Caco-2 (cell line): ENCODE measurements around the gene OLR1. TPM values are rescaled to one million over a fixed set of nuclear protein-coding genes. Genes with fewer than 3 reads are reported as not detected.

ENCODE experiments used
- BruUV-seq: library from RNA; stranded (reverse); fragments of 400-500 nt; replicated peaks from 2 replicates; lab custom pipeline; 2021; lab: Mats Ljungman, UMichigan
- CTCF ChIA-PET: fragments of 300-600 bp; sonication (Branson Sonifier 250); formaldehyde crosslinking; loops from one replicate; lab custom pipeline; 2022; ENCODE audit warnings: antibody characterized with exemption; lab: Charles Lee
- POLR2A ChIA-PET: fragments of 300-600 bp; sonication (Branson Sonifier 250); formaldehyde crosslinking; loops from one replicate; lab custom pipeline; 2022; ENCODE audit warnings: antibody characterized with exemption; lab: Charles Lee
- DNase-seq, 2 experiments: peaks; one replicate each; pipeline versions ENCODE4 v3.0.0 to v3.0.0-alpha.2; 2020 to 2022
- H3K27me3 ChIP-seq: replicated peaks from 2 replicates; pipeline ENCODE4 v1.6.0; 2011; ENCODE audit warnings: low read length; ENCODE audit not compliant: control insufficient read depth, insufficient read depth
- H3K36me3 ChIP-seq: 2 replicates; pipeline ENCODE4 v1.5.1; 2011; ENCODE audit warnings: low read length; ENCODE audit not compliant: control insufficient read depth, insufficient read depth
- H3K4me1 ChIP-seq: fragments of 250-450 bp; sonication (Bioruptor Pico); 2 replicates; pipeline ENCODE4 v1.5.1; 2020; ENCODE audit warnings: mild to moderate bottlenecking
- H3K4me3 ChIP-seq: 2 replicates; pipeline ENCODE4 v1.5.1; 2011; ENCODE audit warnings: low read depth, mild to moderate bottlenecking, control low read depth, low read length
- H3K9me3 ChIP-seq: fragments of 250-450 bp; sonication (Bioruptor Pico); 2 replicates; pipeline ENCODE4 v1.5.1; 2020; ENCODE audit warnings: mild to moderate bottlenecking, moderate library complexity
- H3K27ac Mint-ChIP-seq: one replicate; pipeline ENCODE4 v1.8.0; 2022; ENCODE audit warnings: mixed read lengths; ENCODE audit not compliant: unreplicated experiment
- H3K27me3 Mint-ChIP-seq: one replicate; pipeline ENCODE4 v1.8.0; 2022; ENCODE audit warnings: mixed read lengths; ENCODE audit not compliant: insufficient read depth, unreplicated experiment
- H3K36me3 Mint-ChIP-seq: one replicate; pipeline ENCODE4 v1.8.0; 2022; ENCODE audit warnings: mild to moderate bottlenecking, mixed read lengths; ENCODE audit not compliant: insufficient read depth, unreplicated experiment
- H3K4me1 Mint-ChIP-seq: one replicate; pipeline ENCODE4 v1.8.0; 2022; ENCODE audit warnings: low read depth, mixed read lengths; ENCODE audit not compliant: unreplicated experiment
- H3K4me3 Mint-ChIP-seq: one replicate; pipeline ENCODE4 v1.8.0; 2022; ENCODE audit warnings: mild to moderate bottlenecking, moderate library complexity, mixed read lengths; ENCODE audit not compliant: unreplicated experiment
- H3K9me3 Mint-ChIP-seq: one replicate; pipeline ENCODE4 v1.8.0; 2022; ENCODE audit warnings: mixed read lengths; ENCODE audit not compliant: unreplicated experiment
- CTCF ChIP-seq, 2 experiments: fragments of 200-600 bp in 1 of 2; IDR thresholded peaks; 1 replicate in 1 of 2; 2 replicates in 1 of 2; pipeline versions ENCODE4 v1.5.1 to v1.8.0; 2011 to 2022; ENCODE audit warnings: antibody characterized with exemption in 1 of 2, control low read depth in 1 of 2, inconsistent platforms in 1 of 2, low read depth in 1 of 2, low read length in 1 of 2, mild to moderate bottlenecking in 1 of 2, moderate library complexity in 1 of 2; ENCODE audit not compliant: insufficient read depth in 1 of 2, severe bottlenecking in 1 of 2, unreplicated experiment in 1 of 2
- intact Hi-C: fragments of 100-400 bp; cut with micrococcal nuclease; formaldehyde crosslinking; loops from one replicate; pipeline ENCODE4 v1.10.0; 2022; ENCODE audit not compliant: unreplicated experiment
- total RNA-seq: library from RNA; stranded (reverse); gene quantifications from 2 replicates; pipeline ENCODE4 v1.2.3, GENCODE V29; 2022

Gene OLR1
- total RNA-seq, 1 experiment from 2014 or later: 183 TPM

GRCh38 chr12:10179776-10180181 is 7.8 kb upstream of the OLR1 start:
- H3K4me1 ChIP-seq: peaks cover 81% of the 10 kb centered on the region
- intact Hi-C loops: loop anchor here (1.0 kb wide), 1 partner anchor 7 kb away; the partner anchor contains the start of gene OLR1
- Mint-ChIP-seq H3K36me3 (peaks cover 4% of the 10 kb centered on the region), H3K4me3 (peak overlapping the region; percentile 34), H3K9me3 (no peaks in the 10 kb centered on the region), H3K27ac (peak overlapping the region; percentile 29), H3K4me1 (peaks cover 50% of the 10 kb centered on the region), H3K27me3 (no peaks in the 10 kb centered on the region)
- H3K4me3 ChIP-seq: no peak overlapping the region
- H3K36me3 ChIP-seq: no peaks in the 10 kb centered on the region
- ChIA-PET POLR2A (no interaction called here), CTCF (interaction anchor here (1.3 kb wide), 1 partner anchor 10 kb away, joined by 3 read pairs; no protein-coding TSS in a partner anchor)
- no peak for TF ChIP-seq CTCF (IDR thresholded peaks at IDR 0.05; ENCODE audit: insufficient read depth in 1 of 2, low read depth in 1 of 2, low read length in 1 of 2, severe bottlenecking in 1 of 2, unreplicated experiment in 1 of 2)
- no peaks in the 10 kb centered on the region for H3K9me3 ChIP-seq
- H3K27me3 ChIP-seq: no peaks in the 10 kb centered on the region
- no TSS peak for BruUV-seq
- DNase-seq: no peak

GRCh38 chr12:10178821-10179220 is 6.9 kb upstream of the OLR1 start, which contains the start of gene TMEM52B:
TSS of gene TMEM52B (plus strand) at chr12:10179032. CDS start at chr12:10179575, 543 bp downstream.
- ChIA-PET CTCF (interaction anchor here (1.3 kb wide), 1 partner anchor 11 kb away, joined by 3 read pairs; no protein-coding TSS in a partner anchor), POLR2A (no interaction called here)
- Histone ChIP-seq H3K27me3 (no peaks in the 10 kb centered on the region), H3K4me3 (no peak within 1 kb of the TSS), H3K4me1 (peaks cover 82% of the 10 kb centered on the region), H3K36me3 (no peaks in the 10 kb centered on the region), H3K9me3 (no peaks in the 10 kb centered on the region)
- no peak for TF ChIP-seq CTCF (IDR thresholded peaks at IDR 0.05; ENCODE audit: insufficient read depth in 1 of 2, low read depth in 1 of 2, low read length in 1 of 2, severe bottlenecking in 1 of 2, unreplicated experiment in 1 of 2)
- Mint-ChIP-seq H3K27ac (peak within 1 kb of the TSS; percentile 29), H3K36me3 (peaks cover 4% of the 10 kb centered on the region), H3K9me3 (no peaks in the 10 kb centered on the region), H3K4me3 (peak within 1 kb of the TSS; percentile 34), H3K4me1 (peaks cover 47% of the 10 kb centered on the region), H3K27me3 (no peaks in the 10 kb centered on the region)
- intact Hi-C loops: no loop called here
- no peak for DNase-seq
- no TSS peak for BruUV-seq

GRCh38 chr12:10175846-10176636 is 4.1 kb upstream of the OLR1 start:
- peak; percentile 58 to 68 for DNase-seq
- H3K4me1 ChIP-seq: peaks cover 91% of the 10 kb centered on the region
- H3K27ac Mint-ChIP-seq: peak overlapping the region; percentile 77
- no TSS peak for BruUV-seq
- H3K27me3 ChIP-seq: no peaks in the 10 kb centered on the region
- H3K4me1 Mint-ChIP-seq: peaks cover 52% of the 10 kb centered on the region
- H3K4me3 Mint-ChIP-seq: peak overlapping the region; percentile 18
- H3K36me3 ChIP-seq: no peaks in the 10 kb centered on the region
- POLR2A ChIA-PET: interaction anchor here (0.6 to 1.3 kb wide), 4 partner anchors 9 to 37 kb away, joined by 3 to 12 read pairs (median 4); partner anchors contain the start of gene GABARAPL1
- peaks cover 11% of the 10 kb centered on the region for H3K36me3 Mint-ChIP-seq
- peak; percentile 21 to 46 for TF ChIP-seq CTCF (IDR thresholded peaks at IDR 0.05; ENCODE audit: insufficient read depth in 1 of 2, low read depth in 1 of 2, low read length in 1 of 2, severe bottlenecking in 1 of 2, unreplicated experiment in 1 of 2)
- CTCF ChIA-PET: interaction anchor here (0.6 to 2.8 kb wide), 15 partner anchors 8 to 218 kb away, joined by 3 to 80 read pairs (median 5); no protein-coding TSS in a partner anchor
- no peaks in the 10 kb centered on the region for H3K27me3 Mint-ChIP-seq
- no peak overlapping the region for H3K4me3 ChIP-seq
- intact Hi-C loops: loop anchor here (1.0 kb wide), 3 partner anchors 9 to 23 kb away; no protein-coding TSS in a partner anchor
- H3K9me3 ChIP-seq: no peaks in the 10 kb centered on the region
- no peaks in the 10 kb centered on the region for H3K9me3 Mint-ChIP-seq
